Fibroblast of the aortic adventitia (primary cell): ENCODE measurements around the gene FAT1. TPM values are rescaled to one million over a fixed set of nuclear protein-coding genes. Genes with fewer than 3 reads are reported as not detected.
A peak's percentile ranks its signal among the peaks of the same experiment; 100 is the strongest.

Source experiments
- DNase-seq: peaks from one replicate; pipeline ENCODE4 v3.0.0-alpha.2; 2010; ENCODE audit warnings: low read depth
- H3K4me3 ChIP-seq: 2 replicates; pipeline ENCODE4 v1.5.1; 2011; ENCODE audit warnings: low read depth, mild to moderate bottlenecking, control low read depth, low read length, moderate library complexity
- total RNA-seq: library from RNA; depleted of rRNA; stranded (reverse); fragments of >200 nt; gene quantifications from 2 replicates; pipeline ENCODE4 v1.2.3, GENCODE V29; 2012; ENCODE audit warnings: low replicate concordance
- TF ChIP-seq, protein P1 (sequence below): IDR thresholded peaks from 2 replicates; pipeline ENCODE4 v1.5.1; 2011; ENCODE audit warnings: mild to moderate bottlenecking, low read length, control low read depth, inconsistent platforms; ENCODE audit not compliant: insufficient read depth

FAT1 gene
- total RNA-seq, 1 donor = 114 TPM

DNA sequence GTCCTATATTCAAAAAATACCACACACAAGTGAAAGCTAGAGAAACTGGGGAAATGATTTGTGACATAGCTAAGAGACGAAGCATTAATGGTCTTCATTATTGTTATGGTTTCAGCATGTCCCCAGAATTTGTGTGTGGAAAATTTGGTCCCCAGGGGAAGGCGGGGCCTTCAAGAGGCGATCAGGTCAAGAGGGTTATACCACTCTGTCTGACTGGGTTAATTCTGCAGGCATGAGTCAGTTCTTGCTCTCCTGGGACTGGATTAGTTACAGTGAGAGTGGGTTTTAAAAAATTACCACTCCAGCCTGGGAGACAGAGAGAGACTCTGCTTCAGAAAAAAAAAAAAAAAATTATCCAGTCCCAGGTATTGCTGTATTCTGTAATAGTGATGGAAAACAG, 166.2 kb downstream of the FAT1 start:
- DNase-seq = peak; percentile 13
- TF ChIP-seq, protein P1, sequence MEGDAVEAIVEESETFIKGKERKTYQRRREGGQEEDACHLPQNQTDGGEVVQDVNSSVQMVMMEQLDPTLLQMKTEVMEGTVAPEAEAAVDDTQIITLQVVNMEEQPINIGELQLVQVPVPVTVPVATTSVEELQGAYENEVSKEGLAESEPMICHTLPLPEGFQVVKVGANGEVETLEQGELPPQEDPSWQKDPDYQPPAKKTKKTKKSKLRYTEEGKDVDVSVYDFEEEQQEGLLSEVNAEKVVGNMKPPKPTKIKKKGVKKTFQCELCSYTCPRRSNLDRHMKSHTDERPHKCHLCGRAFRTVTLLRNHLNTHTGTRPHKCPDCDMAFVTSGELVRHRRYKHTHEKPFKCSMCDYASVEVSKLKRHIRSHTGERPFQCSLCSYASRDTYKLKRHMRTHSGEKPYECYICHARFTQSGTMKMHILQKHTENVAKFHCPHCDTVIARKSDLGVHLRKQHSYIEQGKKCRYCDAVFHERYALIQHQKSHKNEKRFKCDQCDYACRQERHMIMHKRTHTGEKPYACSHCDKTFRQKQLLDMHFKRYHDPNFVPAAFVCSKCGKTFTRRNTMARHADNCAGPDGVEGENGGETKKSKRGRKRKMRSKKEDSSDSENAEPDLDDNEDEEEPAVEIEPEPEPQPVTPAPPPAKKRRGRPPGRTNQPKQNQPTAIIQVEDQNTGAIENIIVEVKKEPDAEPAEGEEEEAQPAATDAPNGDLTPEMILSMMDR = no peak
- H3K4me3 ChIP-seq = no peak overlapping the region

DNA sequence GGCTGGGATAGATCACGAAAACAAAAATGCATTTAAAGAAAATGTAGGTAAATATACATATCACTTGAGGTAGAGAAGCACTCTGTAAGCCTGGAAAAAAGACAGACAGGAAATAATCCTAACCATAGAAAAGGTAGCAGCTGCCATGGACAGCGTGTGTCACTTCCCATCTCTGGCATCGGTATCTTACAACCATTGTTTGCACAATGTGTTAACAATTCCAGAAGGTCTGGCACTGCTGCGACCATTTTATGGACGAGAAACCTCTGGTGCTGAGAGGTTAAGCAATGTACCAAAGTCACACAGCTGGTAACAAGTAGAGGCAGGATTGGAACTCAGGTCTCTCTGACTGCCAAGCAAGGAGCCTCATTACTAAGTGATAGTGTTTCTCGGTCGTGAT, 166.6 kb downstream of the FAT1 start:
- TF ChIP-seq, protein P1 = no peak
- no peak for DNase-seq
- no peak overlapping the region for H3K4me3 ChIP-seq

DNA sequence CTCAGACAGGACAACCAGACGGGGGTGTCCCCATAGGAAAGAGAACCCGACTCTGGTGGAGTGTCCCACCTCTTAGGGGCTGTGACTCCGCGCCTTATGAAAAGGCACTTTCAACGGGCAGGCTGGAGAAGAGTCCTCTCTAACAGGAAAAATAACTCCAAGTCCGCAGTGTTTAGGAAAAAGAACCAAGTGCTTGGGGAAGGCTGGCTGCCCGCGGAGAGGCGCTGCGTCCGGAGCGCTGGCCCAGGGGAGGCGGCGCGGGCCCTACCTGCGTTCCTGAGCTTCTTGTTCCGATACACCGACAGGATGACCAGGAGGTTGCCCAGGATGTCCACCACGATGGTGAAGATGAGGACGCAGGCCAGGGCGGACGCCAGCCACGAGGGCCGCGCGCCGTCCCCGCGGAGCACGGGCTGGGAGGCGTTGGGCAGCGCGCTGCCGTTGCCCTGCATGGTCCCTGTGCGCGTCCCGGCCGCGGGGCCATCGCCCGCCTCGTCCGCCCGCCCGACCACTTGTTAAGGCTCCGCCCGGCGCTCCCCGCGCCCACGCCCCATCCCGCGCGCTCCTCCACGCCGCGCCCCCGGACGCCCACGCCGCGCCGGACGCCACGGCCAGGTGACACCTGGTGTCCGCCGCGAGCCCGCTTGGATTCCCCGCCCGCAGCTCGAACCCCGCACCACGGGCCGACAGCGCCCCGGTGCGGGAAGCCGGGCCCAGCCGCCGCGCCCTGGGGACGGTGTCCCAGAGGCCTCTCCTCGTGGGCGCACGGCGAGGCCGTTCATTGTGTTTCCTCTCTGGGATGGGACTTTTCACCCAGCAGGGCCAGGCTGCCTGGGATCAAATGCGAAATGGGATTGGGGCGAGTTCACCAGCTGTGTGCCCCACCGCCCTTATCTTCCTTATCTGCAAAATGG, 168.5 kb downstream of the FAT1 start, which contains the start of gene MTNR1A:
Gene MTNR1A (minus strand): TSS at position 654 of the 914 bp plus-strand sequence. CDS start 202 bp downstream, at position 452.
- DNase-seq = no peak
- TF ChIP-seq, protein P1 = no peak
- H3K4me3 ChIP-seq = peak within 1 kb of the TSS; percentile 9

DNA sequence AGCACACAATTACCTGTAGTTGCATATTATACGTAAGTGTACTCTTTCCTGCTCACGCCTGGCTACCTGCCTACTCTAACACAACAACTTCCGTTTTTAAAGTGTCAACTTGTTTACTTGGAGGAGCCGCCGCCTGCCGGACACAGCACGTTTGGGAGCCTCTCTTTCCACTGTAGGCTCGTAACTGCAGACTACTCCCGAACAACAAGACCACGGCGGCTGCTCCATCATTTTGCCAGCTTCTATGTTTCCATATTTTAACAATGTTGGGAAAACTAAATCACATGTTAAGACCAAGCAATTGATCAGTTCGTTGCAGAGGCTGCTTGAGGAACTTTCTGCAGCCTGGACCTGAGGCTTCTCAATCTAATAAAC, 169.1 kb downstream of the FAT1 start:
- no peak for DNase-seq
- TF ChIP-seq, protein P1 = no peak
- H3K4me3 ChIP-seq = no peak overlapping the region

DNA sequence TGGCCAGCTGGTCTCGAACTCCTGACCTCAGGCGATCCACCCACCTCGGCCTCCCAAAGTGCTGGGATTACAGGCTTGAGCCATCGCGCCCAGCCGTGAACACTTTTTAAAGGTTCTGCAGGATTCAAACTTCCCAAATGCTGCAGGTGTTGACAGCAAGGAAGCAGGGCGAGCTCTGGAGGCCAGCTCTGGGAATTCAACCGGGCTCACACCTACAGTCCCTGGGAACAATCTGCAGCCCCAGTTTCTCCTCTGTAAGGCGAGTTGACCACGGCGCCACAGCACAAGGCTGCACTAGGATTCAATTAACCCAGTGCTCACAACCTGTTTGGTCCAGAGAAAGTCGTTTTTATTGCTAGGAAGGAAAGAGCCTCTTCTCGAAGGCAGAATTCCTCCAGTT, 169.9 kb downstream of the FAT1 start:
- H3K4me3 ChIP-seq = no peak overlapping the region
- TF ChIP-seq, protein P1 = no peak
- DNase-seq = no peak

DNA sequence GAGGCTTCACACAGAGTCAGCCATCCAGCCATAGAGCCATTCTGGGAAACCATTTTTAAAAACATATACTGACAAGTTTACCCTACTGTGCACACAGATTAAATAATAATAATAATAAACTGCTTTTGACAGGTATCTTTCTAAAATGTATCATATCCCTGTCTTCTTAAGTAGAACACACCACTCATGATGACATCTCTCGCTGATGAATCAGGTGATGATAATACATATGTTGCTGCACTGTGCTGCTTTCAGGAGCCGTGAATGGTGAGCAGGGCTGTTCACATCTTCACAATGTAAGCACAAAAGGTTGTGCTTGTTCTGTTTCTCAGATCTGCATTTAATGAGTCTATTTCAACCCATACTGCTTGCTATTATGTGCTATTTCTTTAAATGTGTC, 171.8 kb downstream of the FAT1 start:
- TF ChIP-seq, protein P1 = no peak

DNA sequence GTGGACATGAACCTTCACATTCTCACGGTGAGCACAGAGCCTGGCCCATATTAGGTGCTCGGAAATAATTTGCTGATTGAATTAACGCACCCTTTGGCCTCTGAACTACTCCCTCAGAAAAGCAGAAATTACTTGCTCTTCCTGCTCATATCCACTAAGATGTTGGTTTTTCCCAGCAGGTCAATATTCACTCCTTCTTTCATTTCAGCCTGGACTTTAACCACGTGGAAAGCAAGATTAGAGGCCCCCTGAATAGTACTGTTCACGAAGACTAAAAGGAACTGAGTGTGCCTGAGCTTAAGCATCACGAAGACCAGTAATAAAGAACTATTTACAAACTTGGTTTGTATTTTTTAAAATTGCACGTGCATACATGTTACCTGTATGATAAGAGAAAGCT, 178.2 kb downstream of the FAT1 start:
- H3K4me3 ChIP-seq = no peak overlapping the region
- DNase-seq = no peak
- TF ChIP-seq, protein P1 = no peak

More for the DNA sequence above, 171.8 kb downstream of the FAT1 start:
- no peak for DNase-seq
- no peak overlapping the region for H3K4me3 ChIP-seq
